ENCODE results near the gene STS. TPM values are rescaled to one million over a fixed set of nuclear protein-coding genes. Genes with fewer than 3 reads are reported as not detected.

STS gene
- total and polyA plus RNA-seq, 2 of the 4 experiments (the other 2 are of a cell fraction): 2.6 to 3.4 TPM

- no peak overlapping the region for H2AK9ac ChIP-seq (replicated peaks; ENCODE audit: low read depth, low read length, poor library complexity)
- H2BK20ac ChIP-seq (ENCODE audit: low read depth, low read length): no peak overlapping the region
- no TSS peak for BruUV-seq (replicated peaks)
- peak overlapping the region; percentile 44 for H2BK5ac ChIP-seq (ENCODE audit: low read depth, low read length, poor library complexity, severe bottlenecking)
- ATAC-seq (ENCODE audit: low read depth) (no peak), DNase-seq (no peak)
- H3K56ac ChIP-seq (ENCODE audit: extremely low read depth, insufficient read depth, low read length): no peak overlapping the region
- TF ChIP-seq FOS (IDR thresholded peaks at IDR 0.05; ENCODE audit: low read depth, low read length) (no peak), MAFK (IDR thresholded peaks at IDR 0.05; ENCODE audit: low read depth, low read length) (no peak), POLR2A (IDR thresholded peaks at IDR 0.05; ENCODE audit: low read depth, low read length) (no peak), RAD21 (IDR thresholded peaks at IDR 0.05; ENCODE audit: low read length) (no peak), RFX5 (IDR thresholded peaks at IDR 0.05; ENCODE audit: low read depth, low read length) (no peak), USF2 (IDR thresholded peaks at IDR 0.05; ENCODE audit: low read depth, low read length) (no peak), MXI1 (IDR thresholded peaks at IDR 0.05; ENCODE audit: borderline replicate concordance, low read depth, low read length) (no peak), NFE2L2 (IDR thresholded peaks at IDR 0.05; ENCODE audit: low read depth, low read length) (no peak), SMC3 (IDR thresholded peaks at IDR 0.05; ENCODE audit: low read depth, low read length) (no peak), ELK1 (IDR thresholded peaks at IDR 0.05; ENCODE audit: borderline replicate concordance, low read depth, low read length) (no peak), BHLHE40 (IDR thresholded peaks at IDR 0.05; ENCODE audit: low read depth, low read length) (no peak), MAZ (IDR thresholded peaks at IDR 0.05; ENCODE audit: borderline replicate concordance, low read depth, low read length) (no peak)
- ChIA-PET CTCF (no interaction called here), POLR2A (ENCODE audit: unreplicated experiment) (no interaction called here)
- WGBS, 2 experiments (ENCODE audit: extremely low coverage in 2 of 2, insufficient read length in 1 of 2): 43% methylated on average over 1 of the region's 5 CpGs; no CpG with 5 or more reads in 1 of the 2 experiments
- H3K4me3 ChIP-seq (ENCODE audit: insufficient read depth, low read depth, low read length): no peak overlapping the region
- dilution Hi-C loops (cut with HindIII; ENCODE audit: low sequenced_read_pairs, unreplicated experiment): no loop called here
- no peak overlapping the region for H2BK15ac ChIP-seq (ENCODE audit: low read depth, low read length)
- H3K18ac ChIP-seq (ENCODE audit: low read depth, low read length): no peak overlapping the region
- no peaks in the 10 kb centered on the region for H3K27me3 ChIP-seq (ENCODE audit: control insufficient read depth, insufficient read depth, low read length)
- H4K8ac ChIP-seq (ENCODE audit: low read depth in 2 of 2, low read length in 2 of 2): no peak overlapping the region
- H3K14ac ChIP-seq (replicated peaks; ENCODE audit: low read depth, low read length): no peak overlapping the region
- H3K9ac ChIP-seq (ENCODE audit: low read depth, low read length): no peak overlapping the region
- H3K27ac ChIP-seq (ENCODE audit: insufficient read depth, low read length): no peak overlapping the region
- H2BK120ac ChIP-seq (ENCODE audit: low read depth, low read length): no peak overlapping the region
- no peak overlapping the region for H3K4me2 ChIP-seq (ENCODE audit: low read depth, low read length)
- H3K9me1 ChIP-seq (ENCODE audit: insufficient read depth, low read length): peaks cover 2% of the 10 kb centered on the region; the same call in 1 of the 2 replicates
- 0 out of 2 replicates have a peak, but pooled peaks cover 2% of the 10 kb centered on the region for H3K36me3 ChIP-seq (ENCODE audit: control insufficient read depth, insufficient read depth, low read length)
- no peak overlapping the region for H4K5ac ChIP-seq (ENCODE audit: low read depth, low read length)
- H3K9me3 ChIP-seq (ENCODE audit: control insufficient read depth, insufficient read depth, low read length): no peaks in the 10 kb centered on the region
- no peak overlapping the region for H4K91ac ChIP-seq (ENCODE audit: insufficient read depth, low read depth, low read length)
- 0 out of 2 replicates have a peak overlapping the region, but pooled peaks have one; percentile 21 for H2AK5ac ChIP-seq (ENCODE audit: low read depth, low read length)
- H3K4ac ChIP-seq (ENCODE audit: low read depth, low read length): no peak overlapping the region; the same call in 1 of the 2 replicates
- peaks cover 16 to 29% of the 10 kb centered on the region in 2 experiments; a peak in 2 of 4 replicates for H3K79me1 ChIP-seq (ENCODE audit: low read depth in 1 of 2, low read length in 2 of 2)
- H2AFZ ChIP-seq (replicated peaks; ENCODE audit: low read length, poor library complexity): no peak overlapping the region
- in situ Hi-C loops (cut with MboI; ENCODE audit: low sequenced_read_pairs): no loop called here
- intact Hi-C loops (cut with micrococcal nuclease): no loop called here
- H4K20me1 ChIP-seq (ENCODE audit: insufficient read depth, low read length): 0 out of 2 replicates have a peak, but pooled peaks cover 5% of the 10 kb centered on the region
- peaks cover 5% of the 10 kb centered on the region; the same call in 1 of the 2 replicates for H3K4me1 ChIP-seq (ENCODE audit: control insufficient read depth, insufficient read depth, low read length)
- no peak overlapping the region for H3K23ac ChIP-seq (ENCODE audit: low read depth, low read length)
These were observed 36.7 kb upstream of the STS start for GRCh38 chrX:7110821-7111276.

Data from IMR-90 (cell line).